ENCODE results near the gene TKTL1.
"Not testable (repeated sequence)": the region's sequence is repeated elsewhere in the genome, so short reads cannot be mapped to it uniquely, and the experiment has no call there.

TKTL1 gene

GRCh38 chrX:154309041-154309775, 13.6 kb downstream of the TKTL1 start:
- DNase-seq (ENCODE audit: low read depth), result no peak

- DNase-seq (ENCODE audit: low read depth), result no peak
These were observed 15.3 kb downstream of the TKTL1 start for GRCh38 chrX:154310616-154311536.

- DNase-seq (ENCODE audit: low read depth), result no peak
These were observed 16.5 kb downstream of the TKTL1 start for GRCh38 chrX:154312116-154312515.

DNA sequence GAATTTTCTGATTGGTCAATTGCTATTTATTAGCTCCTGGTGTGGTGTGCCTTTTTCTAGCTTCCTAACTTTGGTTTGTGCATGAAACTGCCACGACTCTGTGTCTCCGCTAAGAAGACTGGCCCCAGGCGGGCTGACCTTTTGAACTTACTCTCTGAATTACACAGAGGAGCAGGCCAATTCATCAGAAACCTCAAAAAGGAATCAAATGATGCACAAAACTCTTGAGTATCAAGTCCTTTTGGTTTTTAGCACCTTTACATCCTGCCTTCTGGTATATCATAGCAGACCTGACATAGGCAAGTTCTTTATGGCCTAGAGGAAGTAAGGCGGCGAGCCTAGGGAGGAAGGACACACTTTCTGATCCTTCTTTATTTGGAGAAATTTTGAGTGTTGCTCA, 17.6 kb downstream of the TKTL1 start:
- DNase-seq (ENCODE audit: low read depth), result no peak

DNA sequence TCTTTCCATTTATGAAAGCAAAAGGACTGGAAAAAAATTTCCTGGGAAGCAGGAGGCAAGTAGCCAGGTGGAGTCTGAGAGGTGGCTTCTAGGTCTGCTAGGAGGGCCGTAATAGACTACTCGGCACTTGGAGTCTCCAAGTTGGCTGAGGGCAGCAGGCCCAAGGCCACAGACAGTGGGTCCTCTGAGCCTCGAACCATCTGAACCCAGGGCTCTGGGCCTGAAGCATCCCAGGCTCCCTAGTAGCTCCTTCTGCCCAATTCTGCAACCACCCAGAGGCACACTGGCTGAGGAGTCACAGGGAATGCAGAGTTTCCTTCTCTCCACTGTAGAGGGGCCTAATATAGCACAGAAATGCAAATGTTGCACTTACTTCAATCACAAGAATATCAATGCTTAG, 19.8 kb downstream of the TKTL1 start:
- no peak for DNase-seq (ENCODE audit: low read depth)

DNA sequence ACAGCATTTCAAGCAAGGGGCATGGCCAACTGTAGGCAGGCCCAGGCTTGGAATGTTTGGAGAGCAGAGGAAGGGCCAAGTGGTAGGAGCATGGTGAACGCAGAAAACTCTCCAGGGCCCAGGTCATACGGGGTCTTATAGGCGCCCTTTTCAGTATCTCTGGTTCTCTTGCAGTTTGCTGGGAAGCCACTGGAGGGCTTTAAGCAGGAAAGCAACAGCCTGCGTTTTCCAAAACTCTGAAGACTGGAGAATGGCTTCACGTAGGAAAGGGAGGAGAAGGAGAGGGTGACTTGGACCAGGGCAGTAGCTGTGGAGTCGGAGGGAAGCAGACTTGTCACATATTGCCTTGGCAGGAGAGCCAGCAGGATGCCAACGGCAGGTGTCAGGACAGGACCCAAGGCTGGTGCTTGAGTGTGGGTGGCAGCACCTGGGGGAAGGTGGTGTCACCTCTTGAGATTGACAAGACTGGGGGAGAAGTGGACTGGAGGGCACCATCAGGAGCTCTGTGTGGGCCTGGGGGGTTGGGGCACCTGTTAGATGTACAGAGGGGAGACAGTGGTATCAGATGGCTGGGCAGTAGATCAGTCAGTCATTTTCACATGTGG, 21.9 kb downstream of the TKTL1 start:
- DNase-seq (ENCODE audit: low read depth), result no peak

DNA sequence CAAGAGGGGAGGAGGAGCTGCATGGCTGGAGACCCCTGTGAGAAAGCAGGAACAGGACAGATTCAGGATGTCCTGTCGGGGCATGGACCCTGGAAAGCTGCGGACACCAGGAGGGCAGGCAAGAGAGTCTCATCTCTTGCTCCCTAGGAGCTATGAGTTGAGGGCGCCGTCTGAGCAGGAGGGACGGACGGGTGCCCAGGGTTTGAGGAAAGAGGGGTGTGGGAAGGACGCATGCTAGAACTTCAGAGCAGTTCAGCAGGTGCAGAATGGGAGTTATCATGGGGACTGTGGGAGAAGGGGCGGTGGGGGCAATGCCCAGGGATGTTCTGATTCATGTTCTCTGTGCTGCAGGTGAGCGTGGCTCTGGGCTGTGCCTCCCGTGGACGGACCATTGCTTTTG, 24.8 kb downstream of the TKTL1 start:
- DNase-seq (ENCODE audit: low read depth), result no peak

- no peak for DNase-seq (ENCODE audit: low read depth)
These were observed 25.6 kb downstream of the TKTL1 start for GRCh38 chrX:154321152-154321551.

DNA sequence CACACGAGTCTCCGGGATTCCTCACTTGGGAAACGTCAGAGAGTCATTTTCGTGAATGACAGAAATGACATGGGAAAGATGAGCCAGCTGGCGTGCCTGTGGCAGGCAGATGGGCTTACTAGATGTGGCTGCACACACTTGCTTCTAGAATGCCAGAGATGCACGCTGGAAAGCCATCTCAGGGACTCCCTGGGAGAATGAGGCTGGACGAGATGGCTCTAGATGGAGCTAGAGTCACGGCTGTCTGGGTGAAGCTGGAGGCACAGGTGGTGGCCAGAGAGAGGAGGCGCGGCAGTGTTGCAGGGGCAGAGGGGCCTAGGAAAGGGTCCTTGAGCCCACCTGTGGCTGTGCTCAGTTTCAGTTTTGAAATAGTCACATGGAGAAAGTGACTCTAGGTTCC, 26.0 kb downstream of the TKTL1 start:
- no peak for DNase-seq (ENCODE audit: low read depth)

DNA sequence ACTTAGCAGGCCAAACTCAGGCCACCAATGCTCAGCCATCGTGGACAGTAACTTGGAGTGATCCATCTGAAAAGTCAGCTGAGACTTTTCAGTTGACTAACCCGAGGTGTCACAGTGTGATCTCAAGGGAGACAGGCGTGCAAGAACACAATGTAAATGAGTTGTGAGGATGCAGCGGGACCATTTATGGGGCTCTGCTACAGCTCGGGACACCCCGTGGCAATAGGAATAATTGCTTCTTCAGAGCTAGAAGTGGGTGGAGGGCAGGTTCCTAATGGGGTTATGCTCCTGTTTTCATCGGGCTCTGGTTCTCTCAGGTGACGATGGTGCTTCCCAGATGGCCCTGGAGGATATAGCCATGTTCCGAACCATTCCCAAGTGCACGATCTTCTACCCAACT, 27.3 kb downstream of the TKTL1 start:
- no peak for DNase-seq (ENCODE audit: low read depth)

DNA sequence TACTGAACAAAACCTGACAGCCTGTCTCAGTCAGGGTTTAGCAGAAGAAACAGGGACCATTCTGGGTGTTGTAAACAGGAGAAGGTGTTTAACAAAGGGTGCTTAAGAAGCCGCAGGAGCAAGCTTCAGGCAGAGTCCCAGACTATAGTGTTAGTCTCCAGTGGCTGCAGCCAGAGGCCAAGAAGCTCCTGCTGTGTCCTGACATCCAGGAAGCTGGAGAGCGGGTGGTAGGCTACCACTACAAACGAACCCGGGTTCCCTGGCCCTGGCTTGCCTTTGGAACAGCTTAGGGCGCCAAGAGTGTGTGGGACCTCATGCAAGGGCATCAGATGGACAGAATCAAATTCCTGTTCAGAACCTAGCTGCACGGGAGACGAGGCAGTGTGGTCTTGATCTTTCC, 27.9 kb downstream of the TKTL1 start:
- no peak for DNase-seq (ENCODE audit: low read depth)

- no peak for DNase-seq (ENCODE audit: low read depth)
These were observed 29.9 kb downstream of the TKTL1 start for GRCh38 chrX:154325541-154325940.

DNA sequence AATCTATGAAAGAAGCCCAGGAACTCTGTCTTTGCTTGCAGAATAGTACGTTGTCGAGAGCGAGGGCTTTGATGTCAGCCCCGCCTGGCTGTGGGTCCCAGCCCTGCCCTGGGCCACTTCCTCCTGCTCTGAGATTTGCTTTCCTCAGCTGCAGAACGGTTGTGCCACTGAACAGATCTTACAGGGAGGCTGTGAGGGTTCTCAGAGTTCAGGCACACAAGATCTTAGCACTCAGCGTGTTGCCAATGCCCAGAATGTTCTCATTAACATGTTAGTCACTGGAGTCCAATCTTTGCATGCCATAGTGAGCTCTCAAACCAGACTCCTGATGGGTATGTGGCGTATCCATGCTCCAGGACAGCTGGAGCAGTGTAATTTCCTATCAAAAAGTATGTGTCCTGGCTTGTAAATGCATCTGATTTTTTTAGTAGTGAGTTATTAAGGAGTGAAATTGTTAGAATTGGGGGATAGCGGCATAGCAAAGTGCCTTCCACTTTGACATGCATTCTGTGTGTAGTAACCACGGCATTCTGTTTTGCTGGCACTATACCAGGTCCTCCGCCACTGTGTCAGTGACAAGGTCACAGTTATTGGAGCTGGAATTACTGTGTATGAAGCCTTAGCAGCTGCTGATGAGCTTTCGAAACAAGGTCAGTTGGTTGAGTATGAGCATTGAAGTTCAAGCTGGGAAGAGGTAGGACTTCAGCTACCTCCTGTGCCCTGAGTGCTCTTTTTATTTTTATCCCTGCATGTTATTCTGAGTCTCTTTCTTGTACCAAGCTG, 31.6 kb downstream of the TKTL1 start:
- DNase-seq (ENCODE audit: low read depth), result no peak

GRCh38 chrX:154328646-154329045, 33.1 kb downstream of the TKTL1 start:
- DNase-seq (ENCODE audit: low read depth), result no peak

- no peak for DNase-seq (ENCODE audit: low read depth)
These were observed 33.7 kb downstream of the TKTL1 start for GRCh38 chrX:154329294-154329693.

DNA sequence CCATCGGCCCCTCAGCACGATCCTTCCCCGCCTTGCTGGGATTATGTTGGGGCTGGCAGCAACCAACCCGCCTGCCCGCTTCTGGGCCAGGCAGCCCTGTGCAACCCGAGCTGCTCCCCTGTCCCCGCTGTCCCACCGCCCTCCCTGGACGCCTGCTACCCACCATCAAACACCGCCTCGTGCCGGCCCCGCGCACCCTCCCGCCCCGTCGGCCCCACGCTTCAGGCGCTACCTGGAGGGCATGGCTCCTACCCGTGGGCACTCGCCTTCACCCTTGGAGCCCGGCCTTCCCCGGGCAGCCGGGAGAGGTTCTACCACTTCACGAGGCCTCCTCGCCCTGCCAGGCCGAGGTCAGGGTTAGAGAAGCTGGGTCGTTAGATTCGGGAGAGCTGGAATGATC, 37.0 kb downstream of the TKTL1 start:
- DNase-seq (ENCODE audit: low read depth), result no peak

GRCh38 chrX:154333116-154333515, 37.5 kb downstream of the TKTL1 start:
- DNase-seq (ENCODE audit: low read depth), result no peak

- DNase-seq (ENCODE audit: low read depth), result no peak
These were observed 38.3 kb downstream of the TKTL1 start for GRCh38 chrX:154333837-154334271.

GRCh38 chrX:154334496-154334895, 38.9 kb downstream of the TKTL1 start:
- no peak for DNase-seq (ENCODE audit: low read depth)

GRCh38 chrX:154341399-154342298, 46.1 kb downstream of the TKTL1 start:
- not testable (repeated sequence) for DNase-seq (ENCODE audit: low read depth)

GRCh38 chrX:154343063-154343462, 47.5 kb downstream of the TKTL1 start:
- DNase-seq (ENCODE audit: low read depth), result not testable (repeated sequence)

All from stimulated activated CD8-positive, alpha-beta memory T cell treated with anti-CD3 and anti-CD28 coated beads, Interleukin-15, amount 100 ng/mL, for 24 hours (primary cell).